HepG2 (cell line): ENCODE data around the gene MEGF10. TPM values are rescaled to one million over a fixed set of nuclear protein-coding genes. Genes with fewer than 3 reads are reported as not detected.

Source experiments
- HCFC1 ChIP-seq: fragments of 150-350 bp; IDR thresholded peaks from 2 replicates; pipeline ENCODE4 v1.6.1; 2014; ENCODE audit warnings: low read depth, low read length
- KLF15 ChIP-seq: sonication (generic); formaldehyde crosslinking; IDR thresholded peaks from 2 replicates; pipeline ENCODE4 v1.8.1; 2023; ENCODE audit warnings: borderline replicate concordance, mild to moderate bottlenecking, inconsistent platforms, missing genetic modification reagents, mixed read lengths
- NFE2L2 ChIP-seq: fragments of 150-350 bp; IDR thresholded peaks from 2 replicates; pipeline ENCODE4 v1.6.1; 2014; ENCODE audit warnings: low read length
- SRY ChIP-seq: sonication (generic); formaldehyde crosslinking; IDR thresholded peaks from 2 replicates; pipeline ENCODE4 v1.8.0; 2022; ENCODE audit warnings: mild to moderate bottlenecking, missing genetic modification reagents
- polyA plus RNA-seq, 8 experiments: library from polyadenylated mRNA; depleted of rRNA in 3 of 8; stranded (reverse) in 7 of 8; unstranded in 1 of 8; fragments of >200 nt; fragmentation: Illumina TruSeq in 4 of 8; extraction: Trizol in 4 of 8; gene quantifications; 2 replicates each; pipeline versions ENCODE4 v1.2.1 to v1.2.3, GENCODE V29; 2011 to 2016; ENCODE audit warnings: low read depth in 4 of 8, missing spikeins in 1 of 8, mixed read lengths in 1 of 8; ENCODE audit not compliant: insufficient read depth in 1 of 8
- total RNA-seq, 5 experiments: library from RNA; depleted of rRNA; stranded (reverse); fragments of >200 nt; fragmentation: Illumina TruSeq; extraction: Trizol; gene quantifications; 2 replicates each; pipeline ENCODE4 v1.2.3, GENCODE V29; 2016; ENCODE audit warnings: low read depth in 1 of 5
- TF ChIP-seq, protein P1 (sequence below): sonication (generic); formaldehyde crosslinking; IDR thresholded peaks from 2 replicates; pipeline ENCODE4 v1.5.0; 2020; ENCODE audit warnings: mild to moderate bottlenecking, missing genetic modification reagents
- TF ChIP-seq, protein P2 (sequence below): sonication (generic); formaldehyde crosslinking; IDR thresholded peaks from 2 replicates; pipeline ENCODE4 v1.4.0; 2020; ENCODE audit warnings: mild to moderate bottlenecking, missing genetic modification reagents
- TF ChIP-seq, protein P3 (sequence below): sonication (generic); formaldehyde crosslinking; IDR thresholded peaks from 2 replicates; pipeline ENCODE4 v1.5.0; 2020; ENCODE audit warnings: missing genetic modification reagents

Gene MEGF10
- total and polyA plus RNA-seq, 2 of the 13 experiments (the other 11 are each of a cell fraction or from before 2014, with no cell fraction given) = not detected

DNA sequence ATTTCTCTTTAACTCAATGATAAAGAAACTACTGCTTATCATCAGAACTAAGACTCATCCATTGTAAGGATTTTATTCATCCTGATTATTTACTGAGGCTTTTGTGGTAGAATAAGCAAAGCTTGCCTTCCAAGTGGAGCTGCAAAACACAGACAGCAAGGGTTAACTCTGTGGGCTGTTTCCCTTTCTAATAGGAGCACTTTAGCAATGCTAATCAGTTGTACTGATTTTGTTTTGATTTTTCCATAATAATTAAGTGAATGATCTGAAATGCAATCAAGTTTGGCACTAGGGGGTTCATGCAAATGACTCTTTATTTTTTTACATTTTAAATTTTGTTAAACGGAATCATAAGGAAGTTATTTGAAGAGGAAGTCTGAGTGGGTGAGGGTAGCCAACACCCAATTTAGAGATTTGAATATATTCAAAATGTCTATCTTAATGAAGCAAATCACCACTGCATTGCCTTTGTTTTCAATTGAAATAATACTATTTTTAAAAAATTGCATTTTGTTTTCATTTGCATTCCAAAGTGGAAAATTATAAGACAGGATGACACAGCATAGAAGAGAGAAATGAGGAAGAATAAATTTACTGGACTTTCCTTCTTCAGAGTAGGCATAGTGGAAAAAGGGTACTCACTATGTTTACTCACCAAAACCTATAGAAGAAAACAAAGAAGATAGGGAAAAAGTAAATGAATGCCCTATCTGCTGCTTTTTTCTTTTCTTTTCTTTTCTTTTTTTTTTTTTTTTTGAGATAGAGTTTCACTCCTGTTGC is 36.6 kb downstream of the MEGF10 start (continued):
- TF ChIP-seq KLF15 (CRISPR knock-in tag) (no peak), NFE2L2 (no peak), HCFC1 (no peak), SRY (CRISPR knock-in tag) (no peak)
- TF ChIP-seq, protein P1, sequence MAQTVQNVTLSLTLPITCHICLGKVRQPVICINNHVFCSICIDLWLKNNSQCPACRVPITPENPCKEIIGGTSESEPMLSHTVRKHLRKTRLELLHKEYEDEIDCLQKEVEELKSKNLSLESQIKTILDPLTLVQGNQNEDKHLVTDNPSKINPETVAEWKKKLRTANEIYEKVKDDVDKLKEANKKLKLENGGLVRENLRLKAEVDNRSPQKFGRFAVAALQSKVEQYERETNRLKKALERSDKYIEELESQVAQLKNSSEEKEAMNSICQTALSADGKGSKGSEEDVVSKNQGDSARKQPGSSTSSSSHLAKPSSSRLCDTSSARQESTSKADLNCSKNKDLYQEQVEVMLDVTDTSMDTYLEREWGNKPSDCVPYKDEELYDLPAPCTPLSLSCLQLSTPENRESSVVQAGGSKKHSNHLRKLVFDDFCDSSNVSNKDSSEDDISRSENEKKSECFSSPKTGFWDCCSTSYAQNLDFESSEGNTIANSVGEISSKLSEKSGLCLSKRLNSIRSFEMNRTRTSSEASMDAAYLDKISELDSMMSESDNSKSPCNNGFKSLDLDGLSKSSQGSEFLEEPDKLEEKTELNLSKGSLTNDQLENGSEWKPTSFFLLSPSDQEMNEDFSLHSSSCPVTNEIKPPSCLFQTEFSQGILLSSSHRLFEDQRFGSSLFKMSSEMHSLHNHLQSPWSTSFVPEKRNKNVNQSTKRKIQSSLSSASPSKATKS (CRISPR knock-in tag) = no peak
- TF ChIP-seq, protein P2, sequence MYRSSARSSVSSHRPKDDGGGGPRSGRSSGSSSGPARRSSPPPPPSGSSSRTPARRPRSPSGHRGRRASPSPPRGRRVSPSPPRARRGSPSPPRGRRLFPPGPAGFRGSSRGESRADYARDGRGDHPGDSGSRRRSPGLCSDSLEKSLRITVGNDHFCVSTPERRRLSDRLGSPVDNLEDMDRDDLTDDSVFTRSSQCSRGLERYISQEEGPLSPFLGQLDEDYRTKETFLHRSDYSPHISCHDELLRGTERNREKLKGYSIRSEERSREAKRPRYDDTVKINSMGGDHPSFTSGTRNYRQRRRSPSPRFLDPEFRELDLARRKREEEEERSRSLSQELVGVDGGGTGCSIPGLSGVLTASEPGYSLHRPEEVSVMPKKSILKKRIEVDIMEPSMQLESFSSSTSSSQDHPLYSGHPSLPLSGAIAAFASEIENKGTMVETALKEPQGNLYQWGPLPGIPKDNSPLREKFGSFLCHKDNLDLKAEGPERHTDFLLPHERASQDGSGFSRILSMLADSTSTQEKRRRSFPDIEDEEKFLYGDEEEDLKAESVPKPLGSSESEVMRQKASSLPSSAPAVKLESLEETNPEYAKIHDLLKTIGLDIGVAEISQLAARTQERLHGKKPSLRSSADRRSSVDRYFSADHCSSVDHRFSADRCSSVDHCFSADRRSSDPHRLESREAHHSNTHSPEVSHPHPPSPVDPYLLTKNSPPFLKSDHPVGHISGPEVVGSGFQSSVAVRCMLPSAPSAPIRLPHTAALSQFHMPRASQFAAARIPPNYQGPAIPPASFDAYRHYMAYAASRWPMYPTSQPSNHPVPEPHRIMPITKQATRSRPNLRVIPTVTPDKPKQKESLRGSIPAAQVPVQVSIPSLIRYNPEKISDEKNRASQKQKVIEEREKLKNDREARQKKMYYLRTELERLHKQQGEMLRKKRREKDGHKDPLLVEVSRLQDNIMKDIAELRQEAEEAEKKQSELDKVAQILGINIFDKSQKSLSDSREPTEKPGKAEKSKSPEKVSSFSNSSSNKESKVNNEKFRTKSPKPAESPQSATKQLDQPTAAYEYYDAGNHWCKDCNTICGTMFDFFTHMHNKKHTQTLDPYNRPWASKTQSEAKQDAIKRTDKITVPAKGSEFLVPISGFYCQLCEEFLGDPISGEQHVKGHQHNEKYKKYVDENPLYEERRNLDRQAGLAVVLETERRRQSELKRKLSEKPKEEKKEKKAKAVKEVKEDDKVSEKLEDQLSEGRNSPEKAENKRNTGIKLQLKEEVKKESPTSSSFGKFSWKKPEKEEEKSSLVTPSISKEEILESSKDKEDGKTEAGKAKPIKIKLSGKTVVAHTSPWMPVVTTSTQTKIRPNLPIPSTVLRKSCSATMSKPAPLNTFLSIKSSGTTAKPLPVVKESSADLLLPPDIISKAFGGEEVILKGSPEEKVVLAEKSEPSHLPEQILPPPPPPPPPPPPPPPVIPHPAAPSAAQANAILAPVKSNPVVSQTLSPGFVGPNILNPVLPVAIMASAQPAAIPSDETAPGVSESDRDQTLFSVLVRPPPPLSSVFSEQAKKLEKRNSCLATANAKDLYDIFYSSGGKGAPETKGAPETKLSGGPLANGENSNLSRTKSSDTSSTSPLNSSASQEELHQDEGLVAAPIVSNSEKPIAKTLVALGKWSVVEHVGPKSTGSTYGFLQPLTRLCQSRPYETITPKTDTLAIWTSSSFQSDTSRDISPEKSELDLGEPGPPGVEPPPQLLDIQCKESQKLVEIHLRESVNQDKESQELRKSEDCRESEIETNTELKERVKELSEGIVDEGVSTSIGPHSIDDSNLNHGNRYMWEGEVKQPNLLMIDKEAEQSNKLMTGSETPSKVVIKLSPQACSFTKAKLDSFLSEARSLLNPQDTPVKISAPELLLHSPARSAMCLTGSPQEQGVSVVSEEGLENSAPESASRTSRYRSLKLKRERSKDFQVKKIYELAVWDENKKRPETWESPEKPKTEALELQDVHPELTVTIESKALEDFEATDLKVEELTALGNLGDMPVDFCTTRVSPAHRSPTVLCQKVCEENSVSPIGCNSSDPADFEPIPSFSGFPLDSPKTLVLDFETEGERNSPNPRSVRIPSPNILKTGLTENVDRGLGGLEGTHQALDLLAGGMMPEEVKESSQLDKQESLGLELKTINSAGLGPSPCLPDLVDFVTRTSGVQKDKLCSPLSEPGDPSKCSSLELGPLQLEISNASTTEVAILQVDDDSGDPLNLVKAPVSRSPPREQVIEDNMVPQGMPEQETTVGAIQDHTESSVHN (CRISPR knock-in tag) = no peak
- TF ChIP-seq, protein P3, sequence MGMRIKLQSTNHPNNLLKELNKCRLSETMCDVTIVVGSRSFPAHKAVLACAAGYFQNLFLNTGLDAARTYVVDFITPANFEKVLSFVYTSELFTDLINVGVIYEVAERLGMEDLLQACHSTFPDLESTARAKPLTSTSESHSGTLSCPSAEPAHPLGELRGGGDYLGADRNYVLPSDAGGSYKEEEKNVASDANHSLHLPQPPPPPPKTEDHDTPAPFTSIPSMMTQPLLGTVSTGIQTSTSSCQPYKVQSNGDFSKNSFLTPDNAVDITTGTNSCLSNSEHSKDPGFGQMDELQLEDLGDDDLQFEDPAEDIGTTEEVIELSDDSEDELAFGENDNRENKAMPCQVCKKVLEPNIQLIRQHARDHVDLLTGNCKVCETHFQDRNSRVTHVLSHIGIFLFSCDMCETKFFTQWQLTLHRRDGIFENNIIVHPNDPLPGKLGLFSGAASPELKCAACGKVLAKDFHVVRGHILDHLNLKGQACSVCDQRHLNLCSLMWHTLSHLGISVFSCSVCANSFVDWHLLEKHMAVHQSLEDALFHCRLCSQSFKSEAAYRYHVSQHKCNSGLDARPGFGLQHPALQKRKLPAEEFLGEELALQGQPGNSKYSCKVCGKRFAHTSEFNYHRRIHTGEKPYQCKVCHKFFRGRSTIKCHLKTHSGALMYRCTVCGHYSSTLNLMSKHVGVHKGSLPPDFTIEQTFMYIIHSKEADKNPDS (CRISPR knock-in tag) = no peak
